Activated CD4-positive, alpha-beta T cell treated with anti-CD3 and anti-CD28 coated beads, Interleukin-10, Interleukin-2, amounts not matched to agents 100 ng/mL and 50 ng/mL, durations not matched to agents 16 hours and 8 hours (primary cell): Measurements from ENCODE around the gene CDK5R1.
A peak's percentile ranks its signal among the peaks of the same experiment; 100 is the strongest.

Experiments used
- DNase-seq: peaks from one replicate; pipeline ENCODE4 v3.0.0-alpha.2; 2020

The CDK5R1 gene

GRCh38 chr17:32494621-32495358 lies 8.0 kb downstream of the CDK5R1 start:
- no peak for DNase-seq

GRCh38 chr17:32495359-32496231 lies 8.8 kb downstream of the CDK5R1 start:
- no peak for DNase-seq

GRCh38 chr17:32496395-32497073 lies 9.7 kb downstream of the CDK5R1 start:
- no peak for DNase-seq

- no peak for DNase-seq
Measured at GRCh38 chr17:32497431-32498205, 10.8 kb downstream of the CDK5R1 start.

GRCh38 chr17:32498391-32498790 lies 11.6 kb downstream of the CDK5R1 start:
- no peak for DNase-seq

- DNase-seq: no peak
Measured at GRCh38 chr17:32502013-32502412, 15.2 kb downstream of the CDK5R1 start.

- DNase-seq: no peak
Measured at GRCh38 chr17:32502710-32503109, 15.9 kb downstream of the CDK5R1 start.

- peak; percentile 80 for DNase-seq
Measured at GRCh38 chr17:32503251-32504165, 16.7 kb downstream of the CDK5R1 start.

- DNase-seq: no peak
Measured at GRCh38 chr17:32504166-32504990, 17.6 kb downstream of the CDK5R1 start.

GRCh38 chr17:32508926-32509325 lies 22.1 kb downstream of the CDK5R1 start:
- no peak for DNase-seq

GRCh38 chr17:32510466-32510865 lies 23.7 kb downstream of the CDK5R1 start:
- DNase-seq: no peak

- DNase-seq: no peak
Measured at GRCh38 chr17:32512328-32512727, 25.5 kb downstream of the CDK5R1 start.

GRCh38 chr17:32513579-32513978 lies 26.8 kb downstream of the CDK5R1 start:
- no peak for DNase-seq

GRCh38 chr17:32514606-32515005 lies 27.8 kb downstream of the CDK5R1 start:
- DNase-seq: no peak

- DNase-seq: no peak
Measured at GRCh38 chr17:32515677-32516383, 29.0 kb downstream of the CDK5R1 start.

- DNase-seq: no peak
Measured at GRCh38 chr17:32516450-32516849, 29.7 kb downstream of the CDK5R1 start.

- DNase-seq: peak; percentile 19
Measured at GRCh38 chr17:32516940-32517701, 30.3 kb downstream of the CDK5R1 start.

GRCh38 chr17:32517982-32518381 lies 31.2 kb downstream of the CDK5R1 start:
- no peak for DNase-seq

GRCh38 chr17:32518646-32519227 lies 31.9 kb downstream of the CDK5R1 start:
- DNase-seq: no peak
